ENCODE data around the gene UNC119B.

- no peak for TF ChIP-seq CTCF (IDR thresholded peaks at IDR 0.05)
- TF ChIP-seq POLR2A (IDR thresholded peaks at IDR 0.05), result no peak
These were observed 31.7 kb upstream of the UNC119B start for GRCh38 chr12:120678572-120678971.
